Dendritic cell treated with granulocyte-macrophage colony-stimulating factor and Interleukin-4, amounts not matched to agents 40 ng/mL and 50 ng/mL, for 4 days (primary cell): Measurements from ENCODE around the gene KCNB1.

ENCODE experiments used
- H3K27ac Mint-ChIP-seq: one replicate; pipeline ENCODE4 v1.8.0; 2022; ENCODE audit warnings: mild to moderate bottlenecking, mixed read lengths
- H3K27me3 Mint-ChIP-seq: one replicate; pipeline ENCODE4 v1.8.0; 2022; ENCODE audit warnings: mild to moderate bottlenecking, mixed read lengths
- H3K36me3 Mint-ChIP-seq: one replicate; pipeline ENCODE4 v1.8.0; 2022; ENCODE audit warnings: low read depth, mixed read lengths
- H3K4me1 Mint-ChIP-seq: one replicate; pipeline ENCODE4 v1.8.0; 2022; ENCODE audit warnings: low read depth, mixed read lengths
- H3K4me3 Mint-ChIP-seq: one replicate; pipeline ENCODE4 v1.8.0; 2022; ENCODE audit warnings: mild to moderate bottlenecking, moderate library complexity, mixed read lengths
- H3K9me3 Mint-ChIP-seq: one replicate; pipeline ENCODE4 v1.8.0; 2022; ENCODE audit warnings: mixed read lengths
- intact Hi-C: fragments of 100-400 bp; cut with micrococcal nuclease; formaldehyde crosslinking; loops from one replicate; pipeline ENCODE4 v1.15.0; 2022

Gene KCNB1

DNA sequence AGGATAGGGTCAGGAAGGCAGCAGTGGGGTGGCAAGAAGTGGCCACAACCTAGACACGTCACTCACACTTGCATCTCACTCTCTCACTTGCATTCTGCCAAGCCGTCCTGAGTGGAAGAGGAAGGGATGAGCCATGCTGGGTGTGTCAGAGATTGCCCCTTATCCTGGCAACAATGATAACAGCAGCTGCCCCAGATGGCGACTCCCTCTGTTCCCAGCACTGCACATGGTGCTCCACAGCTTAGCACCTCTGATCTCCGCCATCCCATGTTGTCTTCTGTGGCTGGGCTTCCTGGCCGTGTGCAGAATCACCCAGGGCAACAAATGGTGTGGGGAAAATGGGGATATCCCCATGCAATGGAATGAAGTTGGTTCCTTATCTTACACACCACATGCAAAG, 11.1 kb downstream of the KCNB1 start:
- Mint-ChIP-seq H3K36me3 (no peaks in the 10 kb centered on the region), H3K4me3 (no peak overlapping the region), H3K27me3 (peaks cover 26% of the 10 kb centered on the region), H3K9me3 (no peaks in the 10 kb centered on the region), H3K27ac (no peak overlapping the region), H3K4me1 (no peaks in the 10 kb centered on the region)
- intact Hi-C loops, result no loop called here

DNA sequence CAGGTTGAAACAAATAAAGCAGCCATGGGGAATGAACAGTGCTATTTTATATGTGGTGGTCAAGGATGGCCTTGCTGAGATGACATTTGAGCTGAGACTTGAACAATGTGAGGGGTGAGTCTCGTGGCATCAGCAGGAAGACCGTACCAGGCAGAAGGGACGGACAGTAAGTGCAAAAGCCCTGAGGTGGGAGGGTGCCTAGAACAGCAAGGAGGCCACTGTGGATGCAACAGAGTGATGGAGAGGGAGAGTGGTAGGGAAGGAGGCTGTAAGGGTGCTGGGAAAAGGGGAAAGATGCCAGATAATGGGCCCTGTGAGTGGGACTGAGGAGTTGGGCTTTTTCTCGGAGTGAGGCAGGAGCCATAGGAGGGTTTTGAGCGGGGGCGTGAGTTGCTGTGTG, 11.5 kb downstream of the KCNB1 start:
- no peak overlapping the region for H3K27ac Mint-ChIP-seq
- H3K4me3 Mint-ChIP-seq, result no peak overlapping the region
- peaks cover 26% of the 10 kb centered on the region for H3K27me3 Mint-ChIP-seq
- intact Hi-C loops, result no loop called here
- no peaks in the 10 kb centered on the region for H3K36me3 Mint-ChIP-seq
- no peaks in the 10 kb centered on the region for H3K9me3 Mint-ChIP-seq
- H3K4me1 Mint-ChIP-seq, result no peaks in the 10 kb centered on the region

DNA sequence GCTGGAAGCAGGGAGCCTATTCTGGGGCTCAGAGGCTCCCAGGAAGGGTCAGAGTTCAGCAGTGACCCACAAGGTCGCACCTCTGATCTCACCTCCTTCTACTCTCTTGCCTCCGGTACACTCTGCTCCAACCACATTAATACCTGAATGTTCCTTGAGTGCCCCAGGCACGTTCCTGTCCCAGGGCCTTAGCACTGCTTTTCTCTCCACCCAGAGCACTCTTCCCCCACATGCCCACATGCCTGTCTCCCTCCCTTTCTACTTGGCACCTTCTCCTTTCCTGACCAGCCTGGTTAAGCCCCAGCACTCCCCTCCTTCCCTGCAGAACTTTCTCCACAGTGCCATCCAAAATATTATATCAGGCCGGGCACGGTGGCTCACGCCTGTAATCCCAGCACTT, 13.4 kb downstream of the KCNB1 start:
- intact Hi-C loops, result no loop called here
- Mint-ChIP-seq H3K27me3 (peaks cover 22% of the 10 kb centered on the region), H3K9me3 (no peaks in the 10 kb centered on the region), H3K4me1 (no peaks in the 10 kb centered on the region), H3K36me3 (no peaks in the 10 kb centered on the region), H3K27ac (no peak overlapping the region), H3K4me3 (no peak overlapping the region)

DNA sequence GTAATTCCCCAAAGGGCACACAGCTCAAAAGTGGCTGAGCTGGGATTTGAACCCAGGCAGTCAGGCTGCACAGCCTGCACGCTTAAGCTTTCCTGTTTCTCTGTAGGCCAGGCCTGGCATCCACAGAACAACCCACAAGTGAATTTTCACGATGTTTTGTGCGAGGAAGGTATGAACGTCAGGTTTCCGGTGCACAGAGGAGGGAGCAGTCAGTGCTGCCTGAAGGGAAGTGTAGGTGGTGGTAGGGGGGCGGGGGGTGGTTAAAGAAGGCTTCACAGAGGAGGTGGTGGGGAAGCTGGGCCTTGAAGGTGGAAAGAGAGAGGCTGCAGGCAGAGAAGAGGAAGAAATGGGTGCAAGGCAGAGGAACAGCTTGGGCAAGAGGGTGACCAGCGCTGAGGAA, 14.1 kb downstream of the KCNB1 start:
- Mint-ChIP-seq H3K36me3 (no peaks in the 10 kb centered on the region), H3K27me3 (peaks cover 22% of the 10 kb centered on the region), H3K27ac (no peak overlapping the region), H3K4me1 (no peaks in the 10 kb centered on the region), H3K4me3 (no peak overlapping the region), H3K9me3 (no peaks in the 10 kb centered on the region)
- intact Hi-C loops, result no loop called here

DNA sequence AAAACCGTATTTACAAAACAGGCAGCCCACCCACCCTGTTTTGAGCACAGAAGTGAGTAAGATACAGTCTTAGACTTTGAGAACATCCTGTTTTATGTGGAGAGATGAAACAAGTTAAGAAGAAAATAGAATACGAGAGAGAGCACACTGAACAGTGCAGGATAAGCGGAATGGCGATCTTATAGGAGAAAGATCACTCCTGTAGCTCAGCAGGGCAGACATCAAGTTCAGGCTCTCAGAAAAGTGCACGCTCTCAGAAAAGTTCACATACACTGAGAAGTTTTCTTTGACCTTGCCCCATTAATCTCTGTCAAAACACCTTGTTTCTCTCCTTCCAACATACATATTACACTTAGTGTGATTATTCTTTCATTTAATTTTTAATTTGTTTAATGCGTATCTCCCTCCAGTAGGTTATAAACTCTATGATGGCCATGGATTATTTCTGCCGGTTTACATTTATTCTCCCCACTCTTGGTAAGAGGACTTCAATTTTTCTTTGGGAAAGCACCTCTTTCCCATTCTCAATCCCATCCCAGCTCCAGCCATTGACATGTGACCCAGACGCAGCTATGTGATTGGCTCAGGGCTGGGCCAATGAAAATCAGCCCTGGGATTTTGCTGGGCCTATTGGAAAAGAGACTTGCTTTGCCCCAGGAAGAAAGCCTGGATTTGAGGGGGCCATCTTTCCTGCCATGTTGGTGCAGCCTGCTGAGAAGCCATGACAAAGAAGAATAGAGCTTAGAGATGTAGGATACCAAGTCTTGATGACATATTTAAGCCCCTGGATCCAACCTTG, 16.2 kb downstream of the KCNB1 start:
- H3K9me3 Mint-ChIP-seq, result no peaks in the 10 kb centered on the region
- H3K27ac Mint-ChIP-seq, result no peak overlapping the region
- H3K27me3 Mint-ChIP-seq, result peaks cover 14% of the 10 kb centered on the region
- intact Hi-C loops, result no loop called here
- no peaks in the 10 kb centered on the region for H3K4me1 Mint-ChIP-seq
- no peak overlapping the region for H3K4me3 Mint-ChIP-seq
- H3K36me3 Mint-ChIP-seq, result no peaks in the 10 kb centered on the region

DNA sequence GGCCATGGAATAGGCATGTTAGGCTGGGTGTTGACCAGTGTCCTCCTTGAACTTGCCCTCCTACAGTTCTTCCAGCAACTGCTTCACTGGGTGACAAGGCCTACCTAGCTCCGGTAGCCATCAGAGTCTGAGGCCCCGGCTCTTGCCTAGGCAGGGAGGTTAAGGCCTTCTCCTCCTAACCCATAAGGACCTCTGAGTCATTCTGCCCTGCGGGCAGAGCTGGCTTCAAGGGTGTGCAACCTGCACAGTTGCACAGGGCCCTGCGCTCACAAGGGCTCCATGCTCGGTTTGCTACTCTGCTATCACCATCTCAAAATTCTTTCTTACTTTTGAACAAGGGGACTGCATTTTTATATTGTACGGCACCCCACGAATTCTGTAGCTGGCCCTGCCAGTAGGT, 17.9 kb downstream of the KCNB1 start:
- Mint-ChIP-seq H3K27me3 (peaks cover 12% of the 10 kb centered on the region), H3K36me3 (no peaks in the 10 kb centered on the region), H3K4me1 (no peaks in the 10 kb centered on the region)

DNA sequence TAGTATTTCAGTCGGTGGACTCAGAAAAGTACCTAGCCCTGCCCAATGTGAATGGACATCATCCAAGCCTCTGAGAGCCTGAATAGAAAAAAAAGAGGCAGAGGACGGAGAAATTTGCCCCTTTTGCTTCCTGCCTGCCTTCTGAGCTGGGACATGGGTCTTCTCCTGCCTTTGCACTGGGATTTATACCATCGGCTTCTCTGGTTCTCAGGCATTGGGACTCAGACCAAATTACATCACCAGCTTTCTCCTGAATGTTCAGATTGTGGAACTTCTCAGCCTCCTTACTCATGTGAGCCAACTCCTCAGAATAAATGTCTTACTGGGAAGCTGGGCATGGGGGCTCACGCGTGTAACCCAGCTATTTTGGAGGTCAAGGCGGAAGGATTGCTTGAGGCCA, 19.8 kb downstream of the KCNB1 start:
- no peaks in the 10 kb centered on the region for H3K4me1 Mint-ChIP-seq
- no peaks in the 10 kb centered on the region for H3K9me3 Mint-ChIP-seq
- intact Hi-C loops, result no loop called here
- H3K4me3 Mint-ChIP-seq, result no peak overlapping the region
- no peak overlapping the region for H3K27ac Mint-ChIP-seq
- no peaks in the 10 kb centered on the region for H3K36me3 Mint-ChIP-seq
- peaks cover 9% of the 10 kb centered on the region for H3K27me3 Mint-ChIP-seq

More for the DNA sequence above, 17.9 kb downstream of the KCNB1 start:
- H3K9me3 Mint-ChIP-seq, result no peaks in the 10 kb centered on the region
- intact Hi-C loops, result no loop called here
- H3K4me3 Mint-ChIP-seq, result no peak overlapping the region
- no peak overlapping the region for H3K27ac Mint-ChIP-seq

DNA sequence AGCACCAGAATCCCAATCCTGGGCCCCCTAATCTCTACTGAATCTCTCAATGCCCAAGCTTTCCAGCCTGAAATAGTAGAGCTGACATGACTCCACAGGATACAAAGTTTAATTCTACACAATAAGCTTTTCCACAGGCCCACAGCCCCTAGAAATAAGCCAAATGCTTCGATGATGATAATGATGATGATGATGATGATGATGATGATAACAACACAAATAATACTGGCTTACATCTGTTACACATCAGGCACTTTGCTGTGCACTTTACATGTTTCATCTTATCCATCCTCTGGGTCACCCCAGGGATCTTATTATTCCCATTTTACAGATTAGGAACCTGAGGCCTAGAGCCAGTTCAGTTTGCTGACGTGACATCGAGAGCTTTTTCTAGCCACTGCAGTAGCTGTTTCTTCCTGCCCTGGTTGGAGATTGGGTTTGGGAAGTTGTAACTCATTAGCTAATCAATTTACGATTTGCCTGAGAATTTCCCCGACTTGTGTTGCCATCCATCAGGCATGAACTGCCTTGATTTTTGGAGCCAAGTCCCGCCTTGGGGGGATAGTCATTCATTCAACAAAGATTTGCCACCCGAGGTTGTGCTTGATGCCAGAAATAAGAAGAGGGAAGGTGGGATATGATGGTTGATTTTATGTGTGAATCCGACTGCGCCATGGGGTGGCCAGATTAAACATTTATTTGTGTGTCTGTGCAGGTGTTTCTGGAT, 20.4 kb downstream of the KCNB1 start:
- Mint-ChIP-seq H3K27me3 (peaks cover 9% of the 10 kb centered on the region), H3K36me3 (no peaks in the 10 kb centered on the region), H3K4me3 (no peak overlapping the region), H3K9me3 (no peaks in the 10 kb centered on the region), H3K4me1 (no peaks in the 10 kb centered on the region), H3K27ac (no peak overlapping the region)
- intact Hi-C loops, result no loop called here

DNA sequence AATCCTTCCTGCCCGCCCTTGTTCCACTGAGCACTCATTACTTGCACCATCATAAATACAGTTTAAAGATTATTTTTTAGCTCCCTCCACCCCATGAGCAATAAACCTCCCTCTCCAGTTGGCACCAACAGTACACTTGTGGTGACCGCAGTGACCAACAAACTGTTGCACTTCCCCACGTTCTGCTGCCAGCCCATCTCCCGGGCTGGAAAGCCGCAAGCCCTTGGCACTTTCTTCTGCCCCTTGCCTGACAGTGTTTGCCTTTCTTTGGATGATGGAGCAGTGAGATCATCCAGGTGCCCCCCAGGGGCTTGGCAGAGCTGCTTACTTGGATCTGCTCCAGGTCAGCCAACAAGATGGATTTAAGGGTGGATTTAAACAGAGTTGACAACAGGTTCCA, 21.6 kb downstream of the KCNB1 start:
- H3K27me3 Mint-ChIP-seq, result peaks cover 12% of the 10 kb centered on the region
- H3K4me1 Mint-ChIP-seq, result no peaks in the 10 kb centered on the region
- no peaks in the 10 kb centered on the region for H3K9me3 Mint-ChIP-seq
- no peak overlapping the region for H3K4me3 Mint-ChIP-seq
- intact Hi-C loops, result no loop called here
- H3K27ac Mint-ChIP-seq, result no peak overlapping the region
- no peaks in the 10 kb centered on the region for H3K36me3 Mint-ChIP-seq

DNA sequence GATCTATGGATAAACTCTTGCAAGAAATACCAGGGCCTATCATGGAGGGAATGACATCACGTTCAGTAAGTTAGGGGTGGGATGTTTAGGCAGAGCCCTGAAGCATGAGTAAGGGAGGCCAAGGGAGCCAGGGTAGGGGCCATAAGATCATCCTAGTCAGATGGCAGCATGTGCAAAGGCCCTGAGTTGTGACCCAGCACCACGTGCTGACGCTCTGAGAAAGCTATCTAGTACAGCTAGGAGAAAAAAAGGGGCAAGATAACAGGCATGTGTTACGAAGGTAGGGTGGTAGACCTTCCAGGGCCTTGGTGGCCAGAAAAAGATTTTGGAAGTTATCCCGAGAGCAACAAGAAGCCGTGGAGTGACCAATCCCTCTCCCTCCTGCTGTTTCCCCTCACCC, 22.3 kb downstream of the KCNB1 start:
- no peak overlapping the region for H3K4me3 Mint-ChIP-seq
- H3K36me3 Mint-ChIP-seq, result no peaks in the 10 kb centered on the region
- no peak overlapping the region for H3K27ac Mint-ChIP-seq
- intact Hi-C loops, result no loop called here
- peaks cover 12% of the 10 kb centered on the region for H3K27me3 Mint-ChIP-seq
- no peaks in the 10 kb centered on the region for H3K4me1 Mint-ChIP-seq
- no peaks in the 10 kb centered on the region for H3K9me3 Mint-ChIP-seq

DNA sequence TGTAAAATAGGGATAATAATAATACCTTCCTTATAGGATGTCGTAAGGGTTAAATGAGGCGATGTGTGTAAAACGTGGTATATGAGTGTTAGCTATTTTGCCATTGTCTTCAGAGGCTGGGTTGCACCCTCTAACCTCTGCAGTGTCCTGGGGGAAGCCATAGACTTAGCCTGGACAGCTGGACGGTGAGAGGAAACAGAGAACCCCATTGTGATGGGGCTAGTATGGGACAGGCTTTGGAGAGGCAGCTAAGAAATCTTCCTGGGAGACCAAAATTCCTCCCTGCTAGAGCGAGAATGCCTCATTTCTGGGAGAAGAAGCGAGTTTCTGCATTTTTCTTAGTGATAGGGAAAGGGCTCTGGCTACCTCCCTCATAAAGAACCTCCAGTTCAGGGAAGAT, 22.8 kb downstream of the KCNB1 start:
- H3K27me3 Mint-ChIP-seq, result peaks cover 13% of the 10 kb centered on the region
- no peak overlapping the region for H3K4me3 Mint-ChIP-seq
- H3K36me3 Mint-ChIP-seq, result no peaks in the 10 kb centered on the region
- intact Hi-C loops, result no loop called here
- no peak overlapping the region for H3K27ac Mint-ChIP-seq
- H3K4me1 Mint-ChIP-seq, result no peaks in the 10 kb centered on the region
- no peaks in the 10 kb centered on the region for H3K9me3 Mint-ChIP-seq

DNA sequence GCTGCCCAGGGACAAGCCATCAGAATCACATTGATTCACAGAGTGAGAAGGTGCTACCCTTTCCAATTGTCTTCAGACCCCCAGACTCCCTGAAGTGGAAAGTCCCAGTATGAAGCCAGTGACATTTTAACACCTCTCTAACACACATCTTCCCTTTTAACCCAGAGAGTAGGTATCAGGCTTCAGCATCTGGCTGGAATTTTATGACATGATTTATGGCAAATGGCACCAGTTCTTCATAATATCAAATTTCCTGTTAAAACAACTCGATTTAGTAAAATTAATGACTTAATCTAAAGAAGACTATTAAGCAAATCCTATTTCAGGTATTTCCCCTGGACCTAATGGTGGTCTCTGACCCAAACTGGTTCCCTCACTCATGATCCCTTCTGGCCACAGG, 25.0 kb downstream of the KCNB1 start:
- no peaks in the 10 kb centered on the region for H3K36me3 Mint-ChIP-seq
- H3K27me3 Mint-ChIP-seq, result peaks cover 13% of the 10 kb centered on the region
- H3K4me3 Mint-ChIP-seq, result no peak overlapping the region
- no peak overlapping the region for H3K27ac Mint-ChIP-seq
- H3K9me3 Mint-ChIP-seq, result no peaks in the 10 kb centered on the region
- intact Hi-C loops, result no loop called here
- H3K4me1 Mint-ChIP-seq, result no peaks in the 10 kb centered on the region

DNA sequence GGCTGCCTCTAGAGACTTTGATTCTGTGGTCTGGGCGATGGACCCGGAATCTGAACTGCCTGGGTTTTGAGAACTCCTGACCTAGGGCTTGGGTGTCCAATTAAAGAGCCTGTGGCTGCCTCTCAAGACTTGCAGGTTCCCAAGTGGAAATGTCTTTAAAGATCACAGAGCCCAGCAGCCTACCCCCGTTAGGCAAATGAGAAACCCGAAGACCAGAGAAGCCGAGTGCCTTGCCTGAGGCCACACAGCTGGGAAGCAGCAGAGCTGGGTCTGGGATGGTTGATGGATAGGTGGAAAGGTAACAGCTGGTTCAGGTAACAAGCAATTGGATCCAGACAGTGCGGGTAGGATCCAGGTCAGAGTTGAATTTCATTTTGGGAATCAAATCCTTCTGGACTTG, 25.8 kb downstream of the KCNB1 start:
- H3K9me3 Mint-ChIP-seq, result no peaks in the 10 kb centered on the region
- intact Hi-C loops, result no loop called here
- no peak overlapping the region for H3K4me3 Mint-ChIP-seq
- no peaks in the 10 kb centered on the region for H3K36me3 Mint-ChIP-seq
- H3K27ac Mint-ChIP-seq, result no peak overlapping the region
- no peaks in the 10 kb centered on the region for H3K4me1 Mint-ChIP-seq
- peaks cover 16% of the 10 kb centered on the region for H3K27me3 Mint-ChIP-seq

DNA sequence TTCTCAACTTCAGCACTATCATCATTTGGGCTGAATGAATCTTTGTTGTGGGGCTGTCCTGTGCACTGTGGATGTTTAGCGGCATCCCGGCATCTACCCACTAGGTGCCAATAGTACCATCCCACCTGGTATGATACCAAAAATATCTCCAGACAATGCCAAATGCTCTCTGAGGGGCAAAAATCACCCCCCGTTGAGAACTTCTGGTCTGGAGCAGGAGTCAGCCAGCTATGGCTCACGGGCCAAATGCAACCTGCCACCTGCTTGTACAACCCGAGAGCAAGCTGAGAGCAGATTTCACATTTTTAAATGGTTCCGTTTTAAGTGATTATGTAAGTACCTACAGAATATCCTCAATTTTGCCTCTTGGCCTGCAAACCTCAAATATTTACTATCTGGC, 26.8 kb downstream of the KCNB1 start:
- no peaks in the 10 kb centered on the region for H3K9me3 Mint-ChIP-seq
- intact Hi-C loops, result no loop called here
- H3K27me3 Mint-ChIP-seq, result peaks cover 14% of the 10 kb centered on the region
- H3K27ac Mint-ChIP-seq, result no peak overlapping the region
- no peak overlapping the region for H3K4me3 Mint-ChIP-seq
- H3K36me3 Mint-ChIP-seq, result no peaks in the 10 kb centered on the region
- H3K4me1 Mint-ChIP-seq, result no peaks in the 10 kb centered on the region
